SH-SY5Y (cell line): Measurements from ENCODE around the gene RPL5.

Source experiments
- GATA2 ChIP-seq: IDR thresholded peaks from 2 replicates; pipeline ENCODE4 v1.6.1; 2011; ENCODE audit warnings: mild to moderate bottlenecking, low read depth, low read length
- GATA3 ChIP-seq: IDR thresholded peaks from 2 replicates; pipeline ENCODE4 v1.6.1; 2011; ENCODE audit warnings: low read depth, mild to moderate bottlenecking, low read length, moderate library complexity

DNA sequence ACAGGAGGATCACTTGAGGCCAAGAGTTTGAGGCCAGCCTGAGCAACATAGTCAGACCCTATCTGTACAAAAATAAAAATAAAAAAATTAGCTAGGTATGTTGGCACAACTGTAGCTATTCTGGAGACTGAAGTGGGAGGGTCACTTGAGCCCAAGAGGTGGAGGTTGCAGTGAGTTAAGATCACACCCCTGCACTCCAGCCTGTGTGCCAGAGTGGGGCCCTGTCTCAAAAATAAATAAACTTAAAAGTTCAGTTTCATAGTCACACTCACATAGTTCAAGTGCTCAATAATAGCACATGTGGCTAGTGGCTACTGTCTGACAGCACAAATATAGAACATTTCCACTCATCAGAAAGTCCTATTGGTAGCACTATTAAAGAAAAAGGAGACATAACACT lies 41.8 kb upstream of the RPL5 start:
- TF ChIP-seq GATA2: no peak
- no peak for TF ChIP-seq GATA3
